Stimulated activated CD4-positive, alpha-beta T cell treated with anti-CD3 and anti-CD28 coated beads, Interleukin-15, amount 100 ng/mL, for 48 hours (primary cell): Measurements from ENCODE around the gene CEP85L.

Experiments used
- DNase-seq, 2 donors: peaks; one replicate each; pipeline ENCODE4 v3.0.0-alpha.2; 2020; ENCODE audit warnings: low read depth in 2 of 2

The CEP85L gene

DNA sequence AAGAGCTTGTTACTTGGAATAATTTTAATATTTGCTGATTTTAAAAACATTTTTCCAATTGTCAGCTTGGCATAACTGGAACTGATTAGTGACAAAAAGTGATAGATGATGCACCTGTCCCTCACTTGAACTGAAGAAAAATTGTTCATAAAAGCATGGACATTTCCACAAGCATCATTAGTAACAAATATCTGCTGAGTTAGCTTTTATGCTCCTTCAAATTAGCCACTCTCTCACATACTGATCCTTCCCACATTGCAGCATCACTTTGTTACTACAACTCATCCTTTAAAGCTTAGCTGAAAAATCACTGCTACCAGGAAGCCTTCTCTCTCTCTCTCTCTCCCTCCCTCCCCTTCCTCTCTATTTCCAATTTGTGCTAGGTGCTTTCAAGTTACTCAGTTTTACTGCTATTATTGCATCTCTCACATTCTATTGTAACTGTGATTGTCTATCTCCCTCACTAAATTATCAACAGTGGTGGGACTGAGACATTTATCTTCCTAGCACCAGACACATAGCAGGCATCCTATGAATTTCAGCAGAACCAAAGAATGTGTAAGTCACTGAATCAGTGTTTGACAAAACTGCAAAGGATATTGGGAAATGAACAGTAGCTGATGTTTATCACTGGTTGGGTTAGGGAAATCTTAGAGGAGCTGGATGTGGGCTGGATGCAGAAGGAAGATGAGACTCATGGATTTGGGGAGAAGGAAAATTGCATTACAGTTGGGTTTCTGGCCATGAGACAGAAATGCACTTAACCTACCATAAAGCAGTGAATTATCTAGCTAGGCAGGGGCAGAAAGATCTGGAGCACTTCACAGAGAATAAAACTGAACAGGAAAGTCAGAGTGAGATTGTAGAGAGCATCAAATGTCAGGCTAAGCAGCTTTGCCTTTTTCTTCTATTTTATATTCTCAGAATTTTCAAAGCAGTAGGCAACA is 231.7 kb downstream of the CEP85L start:
- DNase-seq: no peak
